Stimulated activated CD4-positive, alpha-beta T cell treated with anti-CD3 and anti-CD28 coated beads, Interleukin-1b, Interleukin-23, amount 100 ng/mL, for 4 hours (primary cell): Measurements from ENCODE around the gene ARAP1.

Experiments
- DNase-seq, 2 donors: peaks; one replicate each; pipeline ENCODE4 v3.0.0-alpha.2; 2020; ENCODE audit warnings: low read depth in 2 of 2

Gene ARAP1

GRCh38 chr11:72743321-72744221 is 8.6 kb downstream of the ARAP1 start:
- no peak for DNase-seq

GRCh38 chr11:72742513-72743320 is 9.5 kb downstream of the ARAP1 start:
- no peak for DNase-seq

- DNase-seq: no peak
Observed at GRCh38 chr11:72741849-72742512, 10.2 kb downstream of the ARAP1 start.

GRCh38 chr11:72741429-72741833 is 10.8 kb downstream of the ARAP1 start:
- DNase-seq: no peak

GRCh38 chr11:72740562-72741428 is 11.4 kb downstream of the ARAP1 start:
- no peak for DNase-seq

GRCh38 chr11:72740060-72740424 is 12.2 kb downstream of the ARAP1 start:
- no peak for DNase-seq

- DNase-seq: no peak
Observed at GRCh38 chr11:72739240-72740059, 12.8 kb downstream of the ARAP1 start.

- no peak for DNase-seq
Observed at GRCh38 chr11:72738199-72739141, 13.7 kb downstream of the ARAP1 start.

GRCh38 chr11:72737336-72737735 is 14.9 kb downstream of the ARAP1 start:
- no peak for DNase-seq

GRCh38 chr11:72736452-72737069 is 15.6 kb downstream of the ARAP1 start:
- peak; percentile 37 to 41 for DNase-seq

- no peak for DNase-seq
Observed at GRCh38 chr11:72735495-72736027, 16.6 kb downstream of the ARAP1 start.

- no peak for DNase-seq
Observed at GRCh38 chr11:72732329-72732728, 19.9 kb downstream of the ARAP1 start.

- DNase-seq: no peak
Observed at GRCh38 chr11:72730737-72731136, 21.5 kb downstream of the ARAP1 start.

GRCh38 chr11:72730243-72730642 is 22.0 kb downstream of the ARAP1 start:
- DNase-seq: no peak

- no peak for DNase-seq
Observed at GRCh38 chr11:72727521-72727920, 24.7 kb downstream of the ARAP1 start.

GRCh38 chr11:72726266-72727220 is 25.7 kb downstream of the ARAP1 start:
- DNase-seq: no peak

- DNase-seq: no peak
Observed at GRCh38 chr11:72725724-72726028, 26.5 kb downstream of the ARAP1 start.
